GM18508 (cell line): ENCODE data around the gene FBXL7.

ENCODE experiments used
- ATAC-seq: cut with Tn5 transposase; IDR thresholded peaks from one replicate; pipeline ENCODE4 v1.9.1; 2021; ENCODE audit warnings: moderate number of reproducible peaks; ENCODE audit not compliant: insufficient read depth, unreplicated experiment

The FBXL7 gene

GRCh38 chr5:15499528-15500324, at the start of gene FBXL7:
Gene FBXL7, plus strand, starts transcription at chr5:15500180.
- no peak for ATAC-seq

- no peak for ATAC-seq
Observed at GRCh38 chr5:15450473-15450872, 49.5 kb upstream of the FBXL7 start.

GRCh38 chr5:15450949-15451348, 49.0 kb upstream of the FBXL7 start:
- no peak for ATAC-seq

- ATAC-seq: no peak
Observed at GRCh38 chr5:15452030-15452429, 48.0 kb upstream of the FBXL7 start.

GRCh38 chr5:15452781-15453180, 47.2 kb upstream of the FBXL7 start:
- ATAC-seq: no peak

- no peak for ATAC-seq
Observed at GRCh38 chr5:15459200-15459599, 40.8 kb upstream of the FBXL7 start.

GRCh38 chr5:15463231-15463980, 36.6 kb upstream of the FBXL7 start:
- ATAC-seq: no peak

- ATAC-seq: no peak
Observed at GRCh38 chr5:15472116-15472515, 27.9 kb upstream of the FBXL7 start.

GRCh38 chr5:15474143-15474719, 25.7 kb upstream of the FBXL7 start:
- ATAC-seq: no peak

- ATAC-seq: no peak
Observed at GRCh38 chr5:15475367-15475766, 24.6 kb upstream of the FBXL7 start.

GRCh38 chr5:15476977-15477376, 23.0 kb upstream of the FBXL7 start:
- no peak for ATAC-seq

GRCh38 chr5:15480436-15480835, 19.5 kb upstream of the FBXL7 start:
- ATAC-seq: no peak

- no peak for ATAC-seq
Observed at GRCh38 chr5:15483351-15484097, 16.5 kb upstream of the FBXL7 start.

GRCh38 chr5:15487228-15487627, 12.8 kb upstream of the FBXL7 start:
- peak; percentile 53 for ATAC-seq

GRCh38 chr5:15489571-15490235, 10.3 kb upstream of the FBXL7 start:
- ATAC-seq: no peak

GRCh38 chr5:15492545-15492944, 7.4 kb upstream of the FBXL7 start:
- no peak for ATAC-seq

- no peak for ATAC-seq
Observed at GRCh38 chr5:15493501-15493900, 6.5 kb upstream of the FBXL7 start.

GRCh38 chr5:15495026-15495425, 5.0 kb upstream of the FBXL7 start:
- no peak for ATAC-seq

GRCh38 chr5:15496886-15497285, 3.1 kb upstream of the FBXL7 start:
- no peak for ATAC-seq

- ATAC-seq: no peak
Observed at GRCh38 chr5:15500325-15501001, 483 bp downstream of the FBXL7 start.
